ENCODE results near the gene SCRN2. TPM values are rescaled to one million over a fixed set of nuclear protein-coding genes. Genes with fewer than 3 reads are reported as not detected.
A peak's percentile ranks its signal among the peaks of the same experiment; 100 is the strongest.

Gene SCRN2
- total and polyA plus RNA-seq, 7 experiments from 2014 or later: 27.5 to 55.9 (median 38.3) TPM

DNA sequence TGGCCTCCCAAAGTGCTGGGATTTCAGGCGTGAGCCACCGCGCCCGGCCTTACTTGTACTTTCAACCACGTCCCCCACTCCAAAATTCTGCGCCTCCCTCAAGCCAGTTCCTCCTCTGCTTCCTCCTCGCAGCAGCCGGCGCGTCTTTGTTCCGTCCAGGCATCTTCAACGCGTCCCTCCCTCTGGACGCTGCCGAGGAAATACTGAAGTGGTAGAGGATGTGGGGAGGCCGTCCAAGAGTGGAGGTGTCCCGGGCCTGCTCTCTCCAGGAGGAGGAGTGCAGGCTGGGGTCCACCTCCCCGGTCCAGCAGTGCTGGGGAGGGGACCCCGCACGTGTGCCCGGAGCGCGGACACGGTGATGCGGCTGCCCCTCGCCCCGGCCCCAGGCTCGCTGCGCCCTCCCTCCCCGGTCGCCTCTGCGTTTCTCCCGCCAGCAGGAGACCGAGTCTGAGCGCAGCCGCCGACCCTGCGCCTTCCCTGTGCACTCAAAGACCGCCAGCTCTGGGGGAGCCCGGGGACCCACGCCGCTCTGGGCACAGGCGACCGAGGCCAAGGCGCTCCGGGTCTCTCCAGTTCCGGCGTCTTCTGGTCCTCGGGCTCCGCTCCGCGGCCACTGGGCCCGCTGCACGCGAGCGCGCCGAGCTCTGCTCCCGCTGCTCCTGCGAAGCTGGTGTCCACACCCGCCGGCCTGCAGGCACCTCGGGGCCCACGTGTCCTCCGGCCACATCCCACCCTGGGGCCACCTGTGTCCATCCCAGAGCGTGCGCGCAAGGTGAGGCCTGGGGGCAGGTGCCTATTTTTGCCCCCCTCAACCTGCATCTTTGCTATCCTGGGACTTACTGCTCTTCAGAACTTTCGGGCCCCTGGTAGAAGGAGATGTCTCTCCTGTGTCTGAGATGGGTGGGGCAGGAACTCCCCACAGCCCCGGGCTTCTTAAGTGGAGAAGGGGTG lies 51.2 kb downstream of the SCRN2 start:
- Histone ChIP-seq H3K9me3 (ENCODE audit: control insufficient read depth in 2 of 3, low read length in 3 of 3) (no peaks in the 10 kb centered on the region), H3K36me3 (ENCODE audit: control insufficient read depth in 2 of 3, insufficient read depth in 3 of 3, low read length in 3 of 3) (no peaks in the 10 kb centered on the region), H3K27ac (ENCODE audit: low read depth, low read length) (no peak overlapping the region), H3K27me3 (ENCODE audit: control insufficient read depth in 2 of 2, insufficient read depth in 2 of 2, low read length in 2 of 2) (peaks cover 0 to 4% of the 10 kb centered on the region in 2 donors), H3K4me1 (ENCODE audit: control insufficient read depth in 2 of 2, insufficient read depth in 2 of 2, low read length in 2 of 2) (no peaks in the 10 kb centered on the region), H3K4me3 (ENCODE audit: low read length) (peak overlapping the region; percentile 42)
- Mint-ChIP-seq H3K27ac (peak overlapping the region in 1 of 9 donors; percentile 72), H3K4me3 (peak overlapping the region; percentile 38 to 77 (median 69)), H3K27me3 (peaks cover 63 to 86% (median 73%) of the 10 kb centered on the region in 5 donors), H3K36me3 (peaks cover 0 to 4% (median 0%) of the 10 kb centered on the region in 5 donors), H3K9me3 (peaks cover 0 to 3% (median 0%) of the 10 kb centered on the region in 11 donors), H3K4me1 (peaks cover 8 to 21% (median 12%) of the 10 kb centered on the region in 7 donors)
- CTCF ChIA-PET: interaction anchor here (0.6 kb wide), 1 partner anchor 561 kb away, joined by 4 read pairs; no protein-coding TSS in a partner anchor
- DNase-seq: peak in 7 of 9 donors; percentile 12 to 64 (median 26)
- intact Hi-C loops (cut with micrococcal nuclease): loop anchor here in 1 of 2 donors (1.0 kb wide), 1 partner anchor 92 kb away; no protein-coding TSS in a partner anchor
- ATAC-seq: peak; percentile 80
- POLR2A ChIA-PET: no interaction called here

Other genes starting within 250 kb of the SCRN2 start
- gene KPNB1, start 191.4 kb downstream of the SCRN2 start, total RNA-seq: 100 to 1,000 TPM; 185 to 465 (median 255) TPM
- gene KPNB1, start 191.4 kb downstream of the SCRN2 start, polyA plus RNA-seq: 10 to 100 TPM; 21.1 to 30.0 TPM
- 10 to 100 TPM in 1 of 5 experiments, 1 to 10 TPM in 4; 1.9 to 13.3 (median 2.9) TPM for gene TBKBP1, start 147.1 kb downstream of the SCRN2 start, total RNA-seq
- gene TBKBP1, start 147.1 kb downstream of the SCRN2 start, polyA plus RNA-seq: under 1 TPM in 1 of 2 donors, not detected in 1; 0.08 TPM
- 10 to 100 TPM in 2 of 5 experiments, 1 to 10 TPM in 3; 1.3 to 38.6 (median 4.5) TPM for gene TBX21, start 108.0 kb downstream of the SCRN2 start, total RNA-seq
- under 1 TPM; 0.13 to 0.43 TPM for gene TBX21, start 108.0 kb downstream of the SCRN2 start, polyA plus RNA-seq
- gene OSBPL7, start 19.5 kb downstream of the SCRN2 start, total RNA-seq: 10 to 100 TPM; 36.6 to 46.1 (median 41.4) TPM
- 1 to 10 TPM; 4.0 to 6.3 TPM for gene OSBPL7, start 19.5 kb downstream of the SCRN2 start, polyA plus RNA-seq
- 10 to 100 TPM; 33.6 to 51.2 (median 35.7) TPM for gene MRPL10, start 9.7 kb downstream of the SCRN2 start, total RNA-seq
- 10 to 100 TPM; 36.5 to 44.0 TPM for gene MRPL10, start 9.7 kb downstream of the SCRN2 start, polyA plus RNA-seq
- 1 to 10 TPM in 2 of 5 experiments, under 1 TPM in 3; 0.20 to 1.7 (median 0.66) TPM for gene LRRC46, start 9.6 kb downstream of the SCRN2 start, total RNA-seq
- gene LRRC46, start 9.6 kb downstream of the SCRN2 start, polyA plus RNA-seq: 1 to 10 TPM; 1.2 to 1.8 TPM
- gene SP6, start 9.9 kb upstream of the SCRN2 start, total RNA-seq: under 1 TPM in 3 of 5 experiments, not detected in 2; 0.16 to 0.29 (median 0.22) TPM
- gene SP6, start 9.9 kb upstream of the SCRN2 start, polyA plus RNA-seq: under 1 TPM in 1 of 2 donors, not detected in 1; 0.05 TPM
- 10 to 100 TPM; 25.2 to 36.5 (median 30.8) TPM for gene SP2, start 55.0 kb upstream of the SCRN2 start, total RNA-seq
- 10 to 100 TPM in 1 of 2 donors, 1 to 10 TPM in 1; 7.9 to 15.6 TPM for gene SP2, start 55.0 kb upstream of the SCRN2 start, polyA plus RNA-seq
- gene PNPO, start 100.3 kb upstream of the SCRN2 start, total RNA-seq: 10 to 100 TPM; 12.0 to 35.7 (median 14.1) TPM
- 10 to 100 TPM; 16.2 to 25.1 TPM for gene PNPO, start 100.3 kb upstream of the SCRN2 start, polyA plus RNA-seq
- not detected for gene PRR15L, start 116.6 kb upstream of the SCRN2 start, total RNA-seq
- gene PRR15L, start 116.6 kb upstream of the SCRN2 start, polyA plus RNA-seq: under 1 TPM in 1 of 2 donors, not detected in 1; 0.32 TPM
- 100 to 1,000 TPM; 238 to 349 (median 276) TPM for gene CDK5RAP3, start 129.8 kb upstream of the SCRN2 start, total RNA-seq
- 10 to 100 TPM; 72.4 to 86.8 TPM for gene CDK5RAP3, start 129.8 kb upstream of the SCRN2 start, polyA plus RNA-seq
- gene COPZ2, start 196.5 kb upstream of the SCRN2 start, total RNA-seq: 1 to 10 TPM in 4 of 5 experiments, under 1 TPM in 1; 0.81 to 5.5 (median 1.9) TPM
- gene COPZ2, start 196.5 kb upstream of the SCRN2 start, polyA plus RNA-seq: under 1 TPM; 0.75 to 0.99 TPM
- gene NFE2L1, start 207.1 kb upstream of the SCRN2 start, total RNA-seq: 10 to 100 TPM; 34.7 to 65.2 (median 49.2) TPM
- 10 to 100 TPM in 1 of 2 donors, 1 to 10 TPM in 1; 8.7 to 15.8 TPM for gene NFE2L1, start 207.1 kb upstream of the SCRN2 start, polyA plus RNA-seq

Measured in naive thymus-derived CD4-positive, alpha-beta T cell (primary cell).